ENCODE measurements around the gene PUS3.

PUS3 gene, protein sequence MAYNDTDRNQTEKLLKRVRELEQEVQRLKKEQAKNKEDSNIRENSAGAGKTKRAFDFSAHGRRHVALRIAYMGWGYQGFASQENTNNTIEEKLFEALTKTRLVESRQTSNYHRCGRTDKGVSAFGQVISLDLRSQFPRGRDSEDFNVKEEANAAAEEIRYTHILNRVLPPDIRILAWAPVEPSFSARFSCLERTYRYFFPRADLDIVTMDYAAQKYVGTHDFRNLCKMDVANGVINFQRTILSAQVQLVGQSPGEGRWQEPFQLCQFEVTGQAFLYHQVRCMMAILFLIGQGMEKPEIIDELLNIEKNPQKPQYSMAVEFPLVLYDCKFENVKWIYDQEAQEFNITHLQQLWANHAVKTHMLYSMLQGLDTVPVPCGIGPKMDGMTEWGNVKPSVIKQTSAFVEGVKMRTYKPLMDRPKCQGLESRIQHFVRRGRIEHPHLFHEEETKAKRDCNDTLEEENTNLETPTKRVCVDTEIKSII

GRCh38 chr11:125902927-125903710 is at the start of gene PUS3:
Gene PUS3 (minus strand): TSS chr11:125903206. CDS start chr11:125896284, 6,922 bp downstream.
- H3K27ac Mint-ChIP-seq: peak within 1 kb of the TSS; percentile 96
- peak within 1 kb of the TSS; percentile 98 for H3K4me3 Mint-ChIP-seq
- peaks cover 5% of the 10 kb centered on the region for H3K36me3 Mint-ChIP-seq
- peaks cover 8% of the 10 kb centered on the region for H3K27me3 Mint-ChIP-seq
- no peaks in the 10 kb centered on the region for H3K9me3 Mint-ChIP-seq (ENCODE audit: low read depth)
- H3K4me1 Mint-ChIP-seq (ENCODE audit: low read depth): peaks cover 38% of the 10 kb centered on the region

- no peaks in the 10 kb centered on the region for H3K4me1 Mint-ChIP-seq (ENCODE audit: low read depth)
- peaks cover 3% of the 10 kb centered on the region for H3K27me3 Mint-ChIP-seq
- peaks cover 4% of the 10 kb centered on the region for H3K36me3 Mint-ChIP-seq
- no peaks in the 10 kb centered on the region for H3K9me3 Mint-ChIP-seq (ENCODE audit: low read depth)
- no peak overlapping the region for H3K4me3 Mint-ChIP-seq
- no peak overlapping the region for H3K27ac Mint-ChIP-seq
These were observed 49.6 kb upstream of the PUS3 start for GRCh38 chr11:125952559-125952958.

DNA sequence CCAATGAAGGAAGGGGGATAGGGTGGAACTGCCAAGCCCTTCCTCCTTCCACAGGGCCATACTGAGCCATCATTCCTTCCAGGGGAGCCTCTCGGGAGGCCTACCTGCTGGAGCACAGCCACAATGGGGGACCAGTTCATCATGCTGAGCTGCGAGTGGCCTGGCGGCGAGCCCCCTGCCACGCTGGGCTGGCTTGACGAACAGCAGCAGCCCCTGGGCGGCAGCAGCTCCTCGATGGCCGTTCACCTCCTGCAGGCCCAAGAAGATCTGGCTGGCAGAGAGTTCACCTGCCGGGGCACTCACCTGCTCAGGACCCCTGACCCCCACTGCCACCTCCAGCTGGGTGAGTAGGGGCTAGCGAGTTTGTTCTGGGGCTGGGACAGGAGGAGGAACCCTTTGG is 48.7 kb upstream of the PUS3 start:
- Mint-ChIP-seq H3K27ac (no peak overlapping the region), H3K4me1 (ENCODE audit: low read depth) (no peaks in the 10 kb centered on the region), H3K4me3 (no peak overlapping the region), H3K27me3 (peaks cover 3% of the 10 kb centered on the region), H3K9me3 (ENCODE audit: low read depth) (no peaks in the 10 kb centered on the region), H3K36me3 (peaks cover 4% of the 10 kb centered on the region)

DNA sequence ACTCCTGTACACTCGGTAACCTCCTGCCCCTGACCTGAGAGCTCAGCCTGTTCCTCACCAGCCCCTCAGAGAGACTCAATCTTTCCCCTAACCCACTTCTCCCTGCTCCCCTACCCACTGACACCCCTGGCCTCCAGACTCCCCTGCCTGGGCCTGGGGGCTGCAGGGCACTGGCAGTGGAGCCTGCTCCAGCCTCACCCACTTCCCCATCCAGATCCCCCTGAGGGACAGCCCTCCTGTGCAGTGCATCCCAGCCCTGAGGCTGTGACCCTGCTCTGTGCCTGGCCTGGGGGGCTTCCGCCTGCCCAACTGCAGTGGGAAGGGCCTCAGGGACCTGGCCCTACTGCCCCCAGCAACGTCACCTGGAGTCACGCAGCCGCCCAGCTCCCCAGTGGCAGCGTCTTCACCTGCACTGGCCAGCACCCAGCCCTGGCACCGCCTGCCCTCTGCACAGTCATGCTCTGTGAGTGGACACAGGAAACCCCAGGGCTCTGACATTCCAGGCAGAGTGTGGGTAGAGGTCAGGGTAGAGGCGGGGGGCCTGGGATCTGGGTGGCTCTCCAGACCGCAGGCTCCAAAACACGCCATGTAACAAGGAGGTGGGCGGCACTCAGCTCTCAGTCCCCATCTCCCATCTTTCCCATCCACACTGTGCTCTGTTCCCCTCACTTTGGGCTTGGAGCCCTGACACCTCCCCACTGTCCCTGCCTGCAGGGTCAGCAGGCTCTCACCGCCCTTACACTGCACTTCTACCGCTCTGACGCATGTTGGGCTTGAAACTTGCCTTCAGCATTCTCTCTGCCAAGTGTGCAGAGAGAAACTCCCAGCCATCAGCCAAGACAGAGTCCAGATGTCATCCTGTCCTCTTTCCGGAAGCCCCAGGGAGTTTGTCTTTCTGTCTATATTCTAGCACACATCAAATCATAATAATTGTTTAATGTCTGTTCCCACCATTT is 48.0 kb upstream of the PUS3 start:
- no peak overlapping the region for H3K27ac Mint-ChIP-seq
- H3K4me3 Mint-ChIP-seq: no peak overlapping the region

GRCh38 chr11:125950178-125950490 is 47.1 kb upstream of the PUS3 start:
- Mint-ChIP-seq H3K36me3 (no peaks in the 10 kb centered on the region), H3K27ac (no peak overlapping the region), H3K9me3 (ENCODE audit: low read depth) (no peaks in the 10 kb centered on the region), H3K4me1 (ENCODE audit: low read depth) (no peaks in the 10 kb centered on the region), H3K4me3 (no peak overlapping the region), H3K27me3 (peaks cover 3% of the 10 kb centered on the region)

More for the DNA sequence above, 48.0 kb upstream of the PUS3 start:
- no peaks in the 10 kb centered on the region for H3K4me1 Mint-ChIP-seq (ENCODE audit: low read depth)
- peaks cover 4% of the 10 kb centered on the region for H3K36me3 Mint-ChIP-seq
- H3K27me3 Mint-ChIP-seq: peaks cover 3% of the 10 kb centered on the region
- no peaks in the 10 kb centered on the region for H3K9me3 Mint-ChIP-seq (ENCODE audit: low read depth)

- Mint-ChIP-seq H3K4me1 (ENCODE audit: low read depth) (no peaks in the 10 kb centered on the region), H3K36me3 (no peaks in the 10 kb centered on the region), H3K9me3 (ENCODE audit: low read depth) (no peaks in the 10 kb centered on the region), H3K27ac (no peak overlapping the region), H3K4me3 (no peak overlapping the region), H3K27me3 (peaks cover 3% of the 10 kb centered on the region)
These were observed 46.5 kb upstream of the PUS3 start for GRCh38 chr11:125949271-125950177.

DNA sequence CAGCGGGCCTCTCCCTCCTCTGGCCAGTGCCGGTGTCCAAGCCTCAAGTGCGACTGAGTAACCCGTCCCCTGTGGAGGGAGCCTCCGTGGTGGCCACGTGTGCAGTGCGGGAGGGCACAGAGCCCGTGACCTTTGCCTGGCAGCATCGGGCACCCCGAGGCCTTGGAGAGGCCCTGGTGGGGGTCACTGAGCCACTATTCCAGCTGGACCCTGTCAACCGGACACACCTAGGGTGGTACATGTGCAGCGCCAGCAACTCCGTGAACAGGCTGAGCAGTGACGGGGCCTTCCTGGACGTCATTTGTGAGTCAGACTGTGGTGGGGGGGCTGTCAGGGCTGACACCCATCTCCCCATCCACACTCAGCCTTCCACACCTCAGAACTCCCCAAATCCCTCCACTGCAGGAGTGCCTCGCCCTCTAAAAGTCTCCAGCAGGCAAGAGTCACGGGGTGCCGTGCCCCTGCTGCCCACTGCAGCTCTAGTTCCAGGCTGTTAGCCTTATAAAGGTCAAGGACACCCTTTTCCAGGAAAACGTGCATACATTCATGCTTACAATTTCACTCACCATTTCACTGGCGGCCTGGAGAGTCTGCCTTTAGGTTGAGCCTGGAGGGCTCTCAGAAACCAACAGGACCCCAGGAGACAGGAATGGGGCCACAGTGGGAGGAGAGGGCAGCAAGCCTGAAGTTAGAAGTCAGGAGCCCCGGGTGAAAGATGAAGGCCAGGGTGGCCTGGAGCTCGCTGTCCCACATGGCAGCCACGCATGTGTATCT is 45.5 kb upstream of the PUS3 start:
- no peaks in the 10 kb centered on the region for H3K9me3 Mint-ChIP-seq (ENCODE audit: low read depth)
- H3K27ac Mint-ChIP-seq: no peak overlapping the region
- H3K4me3 Mint-ChIP-seq: no peak overlapping the region
- no peaks in the 10 kb centered on the region for H3K4me1 Mint-ChIP-seq (ENCODE audit: low read depth)
- no peaks in the 10 kb centered on the region for H3K36me3 Mint-ChIP-seq
- peaks cover 3% of the 10 kb centered on the region for H3K27me3 Mint-ChIP-seq

- Mint-ChIP-seq H3K4me3 (no peak overlapping the region), H3K4me1 (ENCODE audit: low read depth) (no peaks in the 10 kb centered on the region), H3K9me3 (ENCODE audit: low read depth) (no peaks in the 10 kb centered on the region), H3K27ac (no peak overlapping the region), H3K36me3 (no peaks in the 10 kb centered on the region), H3K27me3 (peaks cover 3% of the 10 kb centered on the region)
These were observed 44.6 kb upstream of the PUS3 start for GRCh38 chr11:125947419-125948277.

- H3K4me3 Mint-ChIP-seq: no peak overlapping the region
- peaks cover 3% of the 10 kb centered on the region for H3K27me3 Mint-ChIP-seq
- no peaks in the 10 kb centered on the region for H3K9me3 Mint-ChIP-seq (ENCODE audit: low read depth)
- H3K4me1 Mint-ChIP-seq (ENCODE audit: low read depth): peaks cover 5% of the 10 kb centered on the region
- no peak overlapping the region for H3K27ac Mint-ChIP-seq
- H3K36me3 Mint-ChIP-seq: no peaks in the 10 kb centered on the region
These were observed 43.9 kb upstream of the PUS3 start for GRCh38 chr11:125946712-125947418.

DNA sequence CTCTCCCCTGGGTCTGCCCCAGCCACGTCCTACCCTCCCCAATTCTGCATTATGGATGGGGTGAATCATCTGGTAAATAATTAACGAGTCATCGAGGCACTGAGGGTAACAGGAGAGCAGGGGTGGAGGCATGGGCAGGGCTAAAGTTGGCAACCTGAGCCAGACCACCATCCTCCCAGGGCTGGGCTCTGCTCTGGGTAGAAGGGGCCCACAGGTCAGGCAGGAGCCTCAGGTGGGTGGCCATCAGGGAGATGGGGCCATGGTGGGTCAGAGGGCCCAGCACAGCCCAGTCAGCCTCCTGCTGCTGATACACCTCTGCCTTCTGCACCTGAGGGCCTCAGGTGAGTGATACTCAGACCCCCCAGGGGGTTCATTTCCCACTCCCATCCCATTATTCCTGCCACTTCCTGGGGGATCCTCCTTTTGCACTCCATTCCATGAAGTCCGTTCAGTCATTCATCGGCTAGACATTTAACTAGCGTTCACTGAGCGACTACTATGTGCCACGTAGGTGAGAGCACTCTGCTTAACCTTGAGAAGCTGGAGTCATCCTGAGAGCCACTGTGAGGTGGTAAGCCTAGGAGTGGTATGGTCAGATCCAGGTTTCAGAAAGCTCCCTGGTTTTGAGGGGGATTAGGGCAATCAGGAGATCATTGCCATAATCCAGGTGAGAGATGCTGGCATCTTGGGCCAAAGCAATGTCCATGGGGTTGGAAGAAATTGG is 43.0 kb upstream of the PUS3 start, which contains the start of gene VSIG10L2:
Gene VSIG10L2 (plus strand): TSS at position 248 of the 724 bp plus-strand sequence. CDS start 12 bp downstream, at position 260.
- H3K36me3 Mint-ChIP-seq: no peaks in the 10 kb centered on the region
- no peaks in the 10 kb centered on the region for H3K27me3 Mint-ChIP-seq
- H3K4me3 Mint-ChIP-seq: no peak within 1 kb of the TSS
- H3K9me3 Mint-ChIP-seq (ENCODE audit: low read depth): no peaks in the 10 kb centered on the region
- H3K4me1 Mint-ChIP-seq (ENCODE audit: low read depth): peaks cover 6% of the 10 kb centered on the region
- no peak within 1 kb of the TSS for H3K27ac Mint-ChIP-seq

GRCh38 chr11:125945011-125945796 is 42.2 kb upstream of the PUS3 start:
- H3K9me3 Mint-ChIP-seq (ENCODE audit: low read depth): no peaks in the 10 kb centered on the region
- no peak overlapping the region for H3K27ac Mint-ChIP-seq
- H3K4me3 Mint-ChIP-seq: no peak overlapping the region
- no peaks in the 10 kb centered on the region for H3K36me3 Mint-ChIP-seq
- peaks cover 6% of the 10 kb centered on the region for H3K4me1 Mint-ChIP-seq (ENCODE audit: low read depth)
- no peaks in the 10 kb centered on the region for H3K27me3 Mint-ChIP-seq

Measured in activated naive CD8-positive, alpha-beta T cell (primary cell).